B cell (primary cell): Measurements from ENCODE around the gene WNT16.

Experiments
- CTCF ChIP-seq: fragments of 200-600 bp; IDR thresholded peaks from one replicate; pipeline ENCODE4 v1.8.0; 2022; ENCODE audit warnings: antibody characterized with exemption, mild to moderate bottlenecking
- EZH2 ChIP-seq: IDR thresholded peaks from 2 replicates; pipeline ENCODE4 v1.6.1; 2012; ENCODE audit warnings: borderline replicate concordance, low read depth, mild to moderate bottlenecking, moderate library complexity, low read length; ENCODE audit not compliant: insufficient read depth, poor library complexity, severe bottlenecking

GRCh38 chr7:121384265-121384664 lies 55.5 kb downstream of the WNT16 start:
- TF ChIP-seq CTCF (no peak), EZH2 (no peak)
